Panc1 (cell line): Measurements from ENCODE around the gene ZNF639. TPM values are rescaled to one million over a fixed set of nuclear protein-coding genes. Genes with fewer than 3 reads are reported as not detected.

ENCODE experiments used
- ATAC-seq: fragments of 200-7000 bp; cut with Tn5 transposase; 2 replicates; pipeline ENCODE4 v1.9.1; 2020; ENCODE audit warnings: mild to moderate bottlenecking, moderate library complexity
- BruUV-seq: library from RNA; stranded (reverse); fragments of 400-500 nt; replicated peaks from 2 replicates; lab custom pipeline; 2021; lab: Mats Ljungman, UMichigan
- CTCF ChIA-PET: fragments of 300-600 bp; sonication (Branson Sonifier 250); formaldehyde crosslinking; loops from one replicate; lab custom pipeline; 2022; ENCODE audit warnings: antibody characterized with exemption; lab: Charles Lee
- POLR2A ChIA-PET: fragments of 300-600 bp; sonication (Branson Sonifier 250); formaldehyde crosslinking; loops from one replicate; lab custom pipeline; 2022; ENCODE audit warnings: antibody characterized with exemption; lab: Charles Lee
- DNase-seq: peaks from one replicate; pipeline ENCODE4 v3.0.0-alpha.2; 2010; ENCODE audit warnings: low read depth, low spot score
- H3K27ac ChIP-seq: 2 replicates; pipeline ENCODE4 v1.5.1; 2011; ENCODE audit warnings: mild to moderate bottlenecking, low read length, inconsistent platforms
- H3K27me3 ChIP-seq: fragments of 200-500 bp; sonication (Bioruptor generic); 2 replicates; pipeline ENCODE4 v1.6.0; 2014; ENCODE audit warnings: low read length, inconsistent platforms; ENCODE audit not compliant: control insufficient read depth, insufficient read depth
- H3K36me3 ChIP-seq: fragments of 200-500 bp; sonication (Bioruptor generic); 2 replicates; pipeline ENCODE4 v1.5.1; 2014; ENCODE audit warnings: inconsistent platforms, mild to moderate bottlenecking, low read length, moderate library complexity; ENCODE audit not compliant: control insufficient read depth, insufficient read depth
- H3K4me1 ChIP-seq: 2 replicates; pipeline ENCODE4 v1.5.1; 2011; ENCODE audit warnings: inconsistent platforms, mild to moderate bottlenecking, low read length, moderate library complexity; ENCODE audit not compliant: control insufficient read depth, insufficient read depth
- H3K4me3 ChIP-seq, 2 experiments: 2 replicates each; pipeline ENCODE4 v1.5.1; 2011 to 2012; ENCODE audit warnings: low read depth in 2 of 2, low read length in 2 of 2, mild to moderate bottlenecking in 2 of 2, inconsistent platforms in 1 of 2, moderate library complexity in 1 of 2
- H3K9me3 ChIP-seq: fragments of 200-500 bp; sonication (Bioruptor generic); 2 replicates; pipeline ENCODE4 v1.5.1; 2014; ENCODE audit warnings: low read depth, mild to moderate bottlenecking, inconsistent platforms, low read length, moderate library complexity; ENCODE audit not compliant: control insufficient read depth, insufficient read depth
- CTCF ChIP-seq: fragments of 450-650 bp; IDR thresholded peaks from 2 replicates; pipeline ENCODE4 v1.5.1; 2017; ENCODE audit warnings: mild to moderate bottlenecking
- POLR2AphosphoS5 ChIP-seq: IDR thresholded peaks from 2 replicates; pipeline ENCODE4 v1.6.1; 2012; ENCODE audit warnings: mild to moderate bottlenecking, low read depth, low read length, moderate library complexity
- REST ChIP-seq, 2 experiments: IDR thresholded peaks; 2 replicates each; pipeline ENCODE4 v1.6.1; 2011 to 2012; ENCODE audit warnings: low read depth in 2 of 2, control low read depth in 1 of 2, low read length in 1 of 2, mild to moderate bottlenecking in 1 of 2, moderate library complexity in 1 of 2; ENCODE audit not compliant: insufficient read depth in 1 of 2
- SIN3A ChIP-seq: IDR thresholded peaks from 2 replicates; pipeline ENCODE4 v1.6.1; 2012; ENCODE audit warnings: low read depth, mild to moderate bottlenecking, low read length, moderate library complexity, borderline replicate concordance; ENCODE audit not compliant: insufficient read depth
- TCF7L2 ChIP-seq: IDR thresholded peaks from 2 replicates; pipeline ENCODE4 v1.6.1; 2011; ENCODE audit warnings: mild to moderate bottlenecking, low read depth, low read length, inconsistent platforms
- in situ Hi-C: cut with HindIII; loops from 2 replicates; pipeline ENCODE4 v1.10.0; 2016; ENCODE audit warnings: low sequenced_read_pairs, low pct_unique_long_range_greater_than_20kb
- intact Hi-C: fragments of 100-400 bp; cut with micrococcal nuclease; formaldehyde crosslinking; loops from one replicate; pipeline ENCODE4 v1.10.0; 2022; ENCODE audit not compliant: unreplicated experiment
- total RNA-seq: library from RNA; stranded (reverse); gene quantifications from one replicate; pipeline ENCODE4 v1.2.1, GENCODE V29; 2021; ENCODE audit not compliant: unreplicated experiment

Gene ZNF639
- total RNA-seq, 1 experiment from 2014 or later, result 56.1 TPM

GRCh38 chr3:179355996-179356395 lies 33.2 kb downstream of the ZNF639 start:
- ATAC-seq, result no peak
- H3K4me3 ChIP-seq, result no peak overlapping the region
- in situ Hi-C loops, result no loop called here
- no peak for DNase-seq
- H3K27me3 ChIP-seq, result no peaks in the 10 kb centered on the region
- no peak for TF ChIP-seq TCF7L2
- TF ChIP-seq POLR2AphosphoS5, result no peak
- TF ChIP-seq CTCF, result no peak
- TF ChIP-seq SIN3A, result no peak
- no peak for TF ChIP-seq REST (IDR thresholded peaks at IDR 0.05; ENCODE audit: insufficient read depth in 1 of 2, low read depth in 2 of 2, low read length in 1 of 2)
- no peak overlapping the region for H3K27ac ChIP-seq
- no peaks in the 10 kb centered on the region for H3K4me1 ChIP-seq
- intact Hi-C loops, result no loop called here
- CTCF ChIA-PET, result no interaction called here
- no TSS peak for BruUV-seq
- POLR2A ChIA-PET, result no interaction called here
- peaks cover 19% of the 10 kb centered on the region for H3K36me3 ChIP-seq
- no peaks in the 10 kb centered on the region for H3K9me3 ChIP-seq

- Histone ChIP-seq H3K4me1 (no peaks in the 10 kb centered on the region), H3K27ac (no peak overlapping the region), H3K4me3 (no peak overlapping the region), H3K9me3 (no peaks in the 10 kb centered on the region), H3K36me3 (peaks cover 29% of the 10 kb centered on the region), H3K27me3 (no peaks in the 10 kb centered on the region)
- intact Hi-C loops (no loop called here), in situ Hi-C loops (no loop called here)
- TF ChIP-seq REST (IDR thresholded peaks at IDR 0.05; ENCODE audit: insufficient read depth in 1 of 2, low read depth in 2 of 2, low read length in 1 of 2) (no peak), SIN3A (no peak), TCF7L2 (no peak), CTCF (no peak), POLR2AphosphoS5 (no peak)
- DNase-seq, result no peak
- BruUV-seq, result no TSS peak
- CTCF ChIA-PET, result no interaction called here
- POLR2A ChIA-PET, result no interaction called here
- ATAC-seq, result no peak
Measured at GRCh38 chr3:179363332-179363731, 40.5 kb downstream of the ZNF639 start.
